T47D (cell line): ENCODE measurements around the gene C18orf32.
A peak's percentile ranks its signal among the peaks of the same experiment; 100 is the strongest.

Experiments
- DNase-seq, 2 experiments: peaks; one replicate each; pipeline versions ENCODE4 v3.0.0 to v3.0.0-alpha.2; 2011 to 2012; ENCODE audit warnings: low read depth in 1 of 2, low spot score in 1 of 2
- JUND ChIP-seq: IDR thresholded peaks from 2 replicates; pipeline ENCODE4 v1.6.1; 2012; ENCODE audit warnings: low read depth
- in situ Hi-C: cut with HindIII; loops from 2 replicates; pipeline ENCODE4 v1.10.0; 2016; ENCODE audit warnings: low sequenced_read_pairs, low pct_unique_long_range_greater_than_20kb

C18orf32 gene

DNA sequence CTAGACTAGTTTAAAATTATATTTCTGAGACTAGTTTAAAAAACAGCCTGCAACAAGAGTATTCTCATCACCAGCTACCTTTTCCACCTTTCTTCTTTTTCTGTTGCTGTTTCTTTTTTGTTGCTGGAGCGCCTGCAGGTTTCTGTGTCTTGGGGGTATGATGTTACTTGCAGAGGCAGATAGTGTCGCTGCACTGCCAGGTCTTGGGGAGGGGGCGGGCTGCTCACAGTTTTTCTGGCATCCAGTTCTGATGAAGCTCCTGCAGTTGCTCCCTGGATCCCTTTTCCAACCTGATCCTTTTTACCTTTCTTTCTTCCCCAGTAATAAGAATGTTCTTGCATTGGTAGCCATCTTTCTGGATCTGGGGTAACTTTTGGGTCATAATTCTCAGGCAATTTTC, 8.0 kb upstream of the C18orf32 start:
- no peak for TF ChIP-seq JUND
- no peak for DNase-seq
- in situ Hi-C loops = no loop called here

GRCh38 chr18:49494660-49495059, 7.6 kb upstream of the C18orf32 start:
- in situ Hi-C loops = no loop called here
- TF ChIP-seq JUND = no peak
- DNase-seq = no peak

- in situ Hi-C loops = no loop called here
- no peak for TF ChIP-seq JUND
- no peak for DNase-seq
These were observed 5.6 kb upstream of the C18orf32 start for GRCh38 chr18:49492694-49493033.

GRCh38 chr18:49491857-49492693, 5.0 kb upstream of the C18orf32 start, which contains the start of gene RPL17:
Gene RPL17, minus strand, starts transcription at chr18:49492465.
- peak; percentile 83 to 99 for DNase-seq
- TF ChIP-seq JUND = no peak
- in situ Hi-C loops = no loop called here

DNA sequence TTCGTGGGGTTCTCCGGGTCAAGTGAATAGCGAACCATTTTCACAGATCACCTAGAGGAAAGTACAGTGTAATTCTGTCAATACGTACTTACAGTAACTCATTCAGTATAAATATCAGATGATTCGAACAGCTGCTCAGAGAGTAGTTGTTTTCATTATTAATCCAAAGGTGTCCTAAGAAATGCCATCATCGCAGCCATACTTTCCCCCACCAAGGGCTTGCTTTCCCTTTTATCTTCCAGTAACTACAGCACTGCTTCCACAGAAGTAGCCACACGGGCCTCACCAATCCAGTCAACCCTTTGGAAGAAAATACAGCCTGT, 4.5 kb upstream of the C18orf32 start:
- no peak for TF ChIP-seq JUND
- in situ Hi-C loops = no loop called here
- DNase-seq = no peak

DNA sequence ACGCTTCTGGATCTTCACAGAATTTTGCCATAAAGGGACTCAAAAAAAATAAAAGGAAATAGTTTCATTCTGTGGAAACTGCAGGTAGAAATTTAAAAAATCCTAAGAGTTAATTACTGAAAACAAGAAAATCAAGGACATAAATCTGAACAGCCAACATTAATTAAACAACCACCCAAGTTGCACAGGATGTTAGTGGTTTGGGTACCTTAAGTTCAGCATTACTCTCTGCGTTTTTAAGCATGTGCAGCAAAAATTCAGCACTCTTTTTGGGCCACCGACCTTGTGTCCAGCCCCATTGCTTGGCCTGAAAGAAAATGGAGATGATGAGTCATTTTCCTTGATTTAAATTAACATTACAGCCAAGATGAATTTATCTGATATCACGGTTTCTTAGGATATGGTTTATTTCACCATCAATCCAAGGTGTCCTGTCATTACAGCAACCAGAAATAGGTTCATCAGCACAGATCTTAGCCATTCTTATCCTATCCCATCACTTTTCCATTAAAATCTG, 3.3 kb upstream of the C18orf32 start:
- in situ Hi-C loops = no loop called here
- no peak for TF ChIP-seq JUND
- no peak for DNase-seq

- TF ChIP-seq JUND = no peak
- in situ Hi-C loops = no loop called here
- DNase-seq = peak in 1 of 2 experiments; percentile 9
These were observed 777 bp upstream of the C18orf32 start for GRCh38 chr18:49487711-49488310.

DNA sequence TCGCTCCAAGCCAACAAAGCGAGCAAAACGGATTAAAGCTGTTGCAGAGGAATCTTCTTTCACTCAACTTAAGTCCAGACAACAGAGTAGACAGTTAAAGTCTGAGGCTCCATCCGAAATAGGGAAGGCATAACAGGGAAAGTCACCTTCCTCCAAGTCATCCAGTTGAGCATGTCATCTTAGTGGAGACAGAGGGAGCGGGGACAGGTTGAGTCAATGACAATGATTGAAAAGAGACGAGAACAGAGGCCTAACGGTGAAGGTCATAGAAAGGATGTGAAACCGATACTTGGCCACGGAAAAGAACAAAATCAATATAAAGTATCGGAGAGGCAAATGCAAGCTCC, 455 bp downstream of the C18orf32 start:
- in situ Hi-C loops = no loop called here
- no peak for TF ChIP-seq JUND
- peak in 1 of 2 experiments; percentile 42 for DNase-seq

GRCh38 chr18:49486134-49486533, 900 bp downstream of the C18orf32 start:
- DNase-seq = no peak
- in situ Hi-C loops = no loop called here
- TF ChIP-seq JUND = no peak

DNA sequence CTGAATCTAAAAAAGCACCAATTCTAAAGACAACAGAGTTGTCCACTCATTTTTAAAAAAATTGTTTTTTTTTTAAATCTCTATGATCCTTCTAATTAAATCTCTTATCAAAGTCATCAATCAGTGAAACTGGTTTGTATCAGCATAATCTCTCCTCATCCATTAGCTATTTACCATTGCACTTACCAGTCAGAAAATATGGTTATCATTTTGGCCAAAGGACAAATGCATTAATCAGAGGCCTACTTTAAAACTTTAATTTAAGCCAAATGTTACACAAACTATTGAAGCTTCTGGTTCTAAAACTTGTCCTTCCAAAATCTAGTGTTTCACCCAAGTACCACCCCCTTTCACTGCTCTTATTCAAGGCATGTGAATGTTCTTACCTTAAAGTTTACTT, 3.8 kb downstream of the C18orf32 start:
- DNase-seq = no peak
- in situ Hi-C loops = no loop called here
- no peak for TF ChIP-seq JUND

GRCh38 chr18:49481907-49482306, 5.1 kb downstream of the C18orf32 start:
- in situ Hi-C loops = no loop called here
- no peak for DNase-seq
- TF ChIP-seq JUND = no peak

DNA sequence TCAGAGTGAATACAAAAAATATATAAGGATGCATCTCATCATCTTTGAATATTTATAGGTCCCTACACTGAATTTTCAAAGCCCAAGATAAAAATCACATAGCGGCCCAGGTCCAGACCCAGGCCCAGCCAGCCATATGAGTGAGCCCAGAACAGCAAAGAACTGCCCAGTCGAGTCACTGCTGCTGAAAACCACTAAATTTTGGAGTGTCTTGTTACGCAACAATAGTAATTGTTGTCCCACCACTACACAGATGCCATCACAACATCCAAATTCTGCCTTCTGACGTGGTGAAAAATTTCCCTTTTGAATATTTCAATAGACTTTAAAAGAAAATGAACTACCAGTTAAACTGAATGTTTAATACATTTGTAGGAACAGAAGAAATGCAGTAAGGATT, 5.7 kb downstream of the C18orf32 start:
- DNase-seq = no peak
- in situ Hi-C loops = no loop called here

GRCh38 chr18:49479381-49480137, 7.5 kb downstream of the C18orf32 start:
- DNase-seq = no peak

More for the DNA sequence above, 5.7 kb downstream of the C18orf32 start:
- no peak for TF ChIP-seq JUND

More at GRCh38 chr18:49479381-49480137, 7.5 kb downstream of the C18orf32 start:
- in situ Hi-C loops = no loop called here
- no peak for TF ChIP-seq JUND
